Mesendoderm (in vitro differentiated cells): ENCODE measurements around the gene C15orf39.
"Not testable (repeated sequence)": the region's sequence is repeated elsewhere in the genome, so short reads cannot be mapped to it uniquely, and the experiment has no call there.

Experiments
- DNase-seq: peaks from one replicate; pipeline ENCODE4 v3.0.0; 2013
- H2AK5ac ChIP-seq: 2 replicates; pipeline ENCODE4 v1.6.1; 2013; ENCODE audit warnings: low read length, inconsistent platforms
- H2BK120ac ChIP-seq: 2 replicates; pipeline ENCODE4 v1.6.1; 2013; ENCODE audit warnings: low read depth, mild to moderate bottlenecking, low read length, moderate library complexity, mixed read lengths
- H2BK15ac ChIP-seq: replicated peaks from 2 replicates; pipeline ENCODE4 v1.6.1; 2013; ENCODE audit warnings: low read depth, mild to moderate bottlenecking, moderate library complexity
- H2BK5ac ChIP-seq: 2 replicates; pipeline ENCODE4 v1.6.1; 2013; ENCODE audit warnings: low read length, inconsistent platforms
- H3K18ac ChIP-seq: 2 replicates; pipeline ENCODE4 v1.6.1; 2013; ENCODE audit warnings: mild to moderate bottlenecking, low read length, mixed read lengths
- H3K23ac ChIP-seq: one replicate; pipeline ENCODE4 v1.6.1; 2013; ENCODE audit warnings: low read length
- H3K27ac ChIP-seq: 2 replicates; pipeline ENCODE4 v1.5.1; 2013; ENCODE audit warnings: low read depth, mild to moderate bottlenecking, inconsistent platforms, low read length, moderate library complexity
- H3K27me3 ChIP-seq: 2 replicates; pipeline ENCODE4 v1.6.1; 2013; ENCODE audit warnings: low read length, control low read depth, mild to moderate bottlenecking, inconsistent platforms; ENCODE audit not compliant: insufficient read depth, poor library complexity
- H3K36me3 ChIP-seq: 2 replicates; pipeline ENCODE4 v1.6.1; 2013; ENCODE audit warnings: low read length, inconsistent platforms; ENCODE audit not compliant: control insufficient read depth, insufficient read depth
- H3K4ac ChIP-seq: one replicate; pipeline ENCODE4 v1.6.1; 2013; ENCODE audit warnings: low read depth, mild to moderate bottlenecking, low read length, moderate library complexity
- H3K4me1 ChIP-seq: 2 replicates; pipeline ENCODE4 v1.6.1; 2013; ENCODE audit warnings: low read depth, low read length, inconsistent platforms; ENCODE audit not compliant: control insufficient read depth
- H3K4me2 ChIP-seq: 2 replicates; pipeline ENCODE4 v1.6.1; 2013; ENCODE audit warnings: low read length
- H3K4me3 ChIP-seq: 2 replicates; pipeline ENCODE4 v1.5.1; 2013; ENCODE audit warnings: mild to moderate bottlenecking, low read length
- H3K56ac ChIP-seq: one replicate; pipeline ENCODE4 v1.6.1; 2013; ENCODE audit warnings: low read length
- H3K79me1 ChIP-seq: 2 replicates; pipeline ENCODE4 v1.6.1; 2013; ENCODE audit warnings: low read length, inconsistent platforms
- H3K79me2 ChIP-seq: 2 replicates; pipeline ENCODE4 v1.6.1; 2013; ENCODE audit warnings: mild to moderate bottlenecking, low read length; ENCODE audit not compliant: control insufficient read depth, insufficient read depth
- H3K9ac ChIP-seq: 2 replicates; pipeline ENCODE4 v1.6.1; 2013; ENCODE audit warnings: low read length, inconsistent platforms
- H4K5ac ChIP-seq: one replicate; pipeline ENCODE4 v1.6.1; 2013; ENCODE audit warnings: low read length
- H4K8ac ChIP-seq: one replicate; pipeline ENCODE4 v1.6.1; 2013; ENCODE audit warnings: low read depth, mild to moderate bottlenecking, control low read depth, low read length, moderate library complexity
- WGBS: extraction: QIAGEN DNeasy Blood & Tissue Kit; methylation state at CpG from one replicate; pipeline ENCODE4 v1.1.7; 2013; ENCODE audit warnings: low lambda C conversion rate, missing lambda C conversion rate; ENCODE audit not compliant: insufficient coverage; ENCODE audit errors: extremely low coverage; 5-methylcytosine and 5-hydroxymethylcytosine counted together

The C15orf39 gene

GRCh38 chr15:75245741-75246140 is 44.1 kb downstream of the C15orf39 start:
- not testable (repeated sequence) for H3K27ac ChIP-seq, H3K27me3 ChIP-seq, H3K23ac ChIP-seq, H4K8ac ChIP-seq, H2AK5ac ChIP-seq, H2BK5ac ChIP-seq, H3K4me2 ChIP-seq, H3K4ac ChIP-seq, H3K9ac ChIP-seq, H3K18ac ChIP-seq, H3K79me1 ChIP-seq, H2BK15ac ChIP-seq, H3K36me3 ChIP-seq, H3K4me1 ChIP-seq, H3K79me2 ChIP-seq, H3K56ac ChIP-seq, H4K5ac ChIP-seq, H2BK120ac ChIP-seq, H3K4me3 ChIP-seq, DNase-seq
- no CpG with 5 or more reads among the region's 1 CpG for whole genome bisulfite sequencing

- not testable (repeated sequence) for H4K5ac ChIP-seq, H3K27ac ChIP-seq, H3K4me1 ChIP-seq, H2BK5ac ChIP-seq, H2AK5ac ChIP-seq, H3K36me3 ChIP-seq, H3K4me2 ChIP-seq, H2BK15ac ChIP-seq, H3K4ac ChIP-seq, H3K79me1 ChIP-seq, H3K18ac ChIP-seq, H3K56ac ChIP-seq, H3K23ac ChIP-seq, H2BK120ac ChIP-seq, H3K9ac ChIP-seq, DNase-seq, H3K27me3 ChIP-seq, H4K8ac ChIP-seq, H3K4me3 ChIP-seq, H3K79me2 ChIP-seq
- no CpG with 5 or more reads among the region's 6 CpGs for WGBS
These were observed 47.3 kb downstream of the C15orf39 start for GRCh38 chr15:75248991-75249390.

GRCh38 chr15:75249726-75250125 is 48.0 kb downstream of the C15orf39 start:
- Histone ChIP-seq H3K4ac (no peak overlapping the region), H3K79me1 (no peaks in the 10 kb centered on the region), H3K79me2 (no peaks in the 10 kb centered on the region), H3K27ac (no peak overlapping the region), H2BK15ac (no peak overlapping the region), H4K8ac (no peak overlapping the region), H2AK5ac (no peak overlapping the region), H2BK120ac (no peak overlapping the region), H3K4me3 (no peak overlapping the region), H3K36me3 (no peaks in the 10 kb centered on the region), H3K27me3 (no peaks in the 10 kb centered on the region), H3K18ac (no peak overlapping the region), H3K9ac (no peak overlapping the region), H3K23ac (no peak overlapping the region), H4K5ac (no peak overlapping the region), H3K56ac (no peak overlapping the region), H3K4me1 (no peaks in the 10 kb centered on the region), H3K4me2 (no peak overlapping the region), H2BK5ac (no peak overlapping the region)
- DNase-seq: no peak
- no CpG with 5 or more reads among the region's 4 CpGs for WGBS

GRCh38 chr15:75251343-75251742 is 49.7 kb downstream of the C15orf39 start:
- H2BK120ac ChIP-seq, H4K5ac ChIP-seq, H3K56ac ChIP-seq, H3K79me1 ChIP-seq, H2AK5ac ChIP-seq, H4K8ac ChIP-seq, DNase-seq, H3K9ac ChIP-seq, H3K4me3 ChIP-seq, H3K27ac ChIP-seq, H3K36me3 ChIP-seq, H2BK5ac ChIP-seq, H3K18ac ChIP-seq, H3K23ac ChIP-seq, H3K4me1 ChIP-seq, H2BK15ac ChIP-seq, H3K4ac ChIP-seq, H3K27me3 ChIP-seq, H3K79me2 ChIP-seq, H3K4me2 ChIP-seq: not testable (repeated sequence)
- WGBS: no CpG with 5 or more reads among the region's 4 CpGs

GRCh38 chr15:75252285-75252684 is 50.6 kb downstream of the C15orf39 start:
- H2BK5ac ChIP-seq, H2AK5ac ChIP-seq, H3K79me1 ChIP-seq, DNase-seq, H3K79me2 ChIP-seq, H2BK120ac ChIP-seq, H3K27me3 ChIP-seq, H3K4me2 ChIP-seq, H2BK15ac ChIP-seq, H3K36me3 ChIP-seq, H3K27ac ChIP-seq, H3K9ac ChIP-seq, H3K4me3 ChIP-seq, H4K5ac ChIP-seq, H4K8ac ChIP-seq, H3K4ac ChIP-seq, H3K56ac ChIP-seq, H3K4me1 ChIP-seq, H3K23ac ChIP-seq, H3K18ac ChIP-seq: not testable (repeated sequence)
- no CpG with 5 or more reads among the region's 4 CpGs for WGBS

GRCh38 chr15:75258034-75258433 is 56.4 kb downstream of the C15orf39 start, which contains the start of gene GOLGA6C:
Gene GOLGA6C (plus strand): TSS chr15:75258334. CDS start chr15:75258599, 265 bp downstream.
- not testable (repeated sequence) for H3K18ac ChIP-seq, H2BK5ac ChIP-seq, H3K4me3 ChIP-seq, H3K27ac ChIP-seq, H3K9ac ChIP-seq, H4K5ac ChIP-seq, DNase-seq, H3K23ac ChIP-seq, H4K8ac ChIP-seq, H3K27me3 ChIP-seq, H3K4ac ChIP-seq, H2BK15ac ChIP-seq, H3K79me1 ChIP-seq, H3K4me1 ChIP-seq, H2AK5ac ChIP-seq, H3K56ac ChIP-seq, H3K36me3 ChIP-seq, H3K4me2 ChIP-seq, H3K79me2 ChIP-seq, H2BK120ac ChIP-seq
- no CpG with 5 or more reads among the region's 2 CpGs for WGBS
